HG03196 (cell line): ENCODE data around the gene EPHA10.
"Not testable (repeated sequence)": the region's sequence is repeated elsewhere in the genome, so short reads cannot be mapped to it uniquely, and the experiment has no call there.

Source experiments
- ATAC-seq: cut with Tn5 transposase; IDR thresholded peaks from one replicate; pipeline ENCODE4 v1.9.1; 2021; ENCODE audit not compliant: unreplicated experiment

EPHA10 gene

DNA sequence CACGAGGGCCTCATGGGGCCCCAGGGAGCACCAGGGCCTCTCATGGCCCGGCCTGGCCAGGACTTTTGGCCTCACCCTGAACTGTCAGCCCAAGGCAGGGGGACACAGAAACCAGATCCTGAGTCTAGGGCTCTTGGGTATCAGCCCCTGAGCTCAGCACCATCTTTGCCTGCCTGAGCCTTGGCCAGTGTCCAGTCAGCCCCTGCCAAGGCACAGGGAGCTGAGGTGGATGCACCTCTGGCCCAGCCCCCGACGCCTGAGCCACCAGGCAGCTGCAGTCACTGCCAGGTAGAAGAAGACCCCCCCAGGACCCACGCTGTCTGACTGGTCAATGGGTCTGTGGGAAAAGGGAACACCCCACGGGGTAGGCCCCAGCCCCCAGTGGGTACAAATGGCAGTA, 47.3 kb downstream of the EPHA10 start:
- ATAC-seq, result no peak

- ATAC-seq, result no peak
These were observed 48.6 kb downstream of the EPHA10 start for GRCh38 chr1:37716321-37716720.

- no peak for ATAC-seq
These were observed 50.2 kb downstream of the EPHA10 start for GRCh38 chr1:37714689-37715088.

GRCh38 chr1:37714226-37714625, 50.7 kb downstream of the EPHA10 start:
- no peak for ATAC-seq

DNA sequence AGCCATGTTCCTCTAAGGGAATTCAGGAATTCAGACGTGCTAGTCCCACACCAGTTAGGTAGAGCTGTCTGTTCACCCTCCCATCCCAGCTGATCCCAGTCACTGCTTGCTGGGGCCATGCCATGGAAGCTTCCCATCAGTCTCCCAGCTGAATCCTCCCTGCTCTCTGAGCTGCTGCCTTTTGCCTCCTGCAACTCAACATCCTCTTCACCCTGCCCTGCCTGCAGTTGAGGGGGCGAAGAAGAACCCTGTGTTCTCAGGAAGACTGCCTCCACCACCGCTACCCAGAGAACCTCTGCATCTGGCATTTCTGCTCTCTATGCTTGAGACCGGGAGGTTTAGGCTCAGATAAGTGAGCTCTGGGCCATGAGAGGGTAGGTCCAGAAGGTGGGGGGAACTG, 56.4 kb downstream of the EPHA10 start:
- no peak for ATAC-seq

- ATAC-seq, result no peak
These were observed 59.5 kb downstream of the EPHA10 start for GRCh38 chr1:37705399-37705798.

- no peak for ATAC-seq
These were observed 60.0 kb downstream of the EPHA10 start for GRCh38 chr1:37704966-37705365.

DNA sequence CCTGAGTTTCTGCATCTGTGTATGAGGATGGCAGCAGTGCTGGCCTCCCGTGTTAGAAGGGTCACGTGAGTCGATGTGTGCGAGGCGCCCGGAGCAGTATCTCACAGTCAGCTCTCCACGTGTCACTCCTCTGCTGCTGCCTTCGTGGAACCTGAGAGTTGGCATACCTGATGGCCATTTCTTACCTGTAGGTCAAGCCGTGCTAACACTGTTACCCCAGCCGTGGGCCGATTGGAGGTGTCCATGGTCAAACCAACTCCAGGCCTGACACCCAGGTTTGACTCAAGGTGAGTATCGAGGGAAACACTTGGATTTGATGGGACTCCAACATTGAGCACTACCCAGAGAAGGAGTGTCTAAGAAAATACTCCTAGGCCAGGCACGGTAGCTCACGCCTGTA, 61.9 kb downstream of the EPHA10 start:
- no peak for ATAC-seq

DNA sequence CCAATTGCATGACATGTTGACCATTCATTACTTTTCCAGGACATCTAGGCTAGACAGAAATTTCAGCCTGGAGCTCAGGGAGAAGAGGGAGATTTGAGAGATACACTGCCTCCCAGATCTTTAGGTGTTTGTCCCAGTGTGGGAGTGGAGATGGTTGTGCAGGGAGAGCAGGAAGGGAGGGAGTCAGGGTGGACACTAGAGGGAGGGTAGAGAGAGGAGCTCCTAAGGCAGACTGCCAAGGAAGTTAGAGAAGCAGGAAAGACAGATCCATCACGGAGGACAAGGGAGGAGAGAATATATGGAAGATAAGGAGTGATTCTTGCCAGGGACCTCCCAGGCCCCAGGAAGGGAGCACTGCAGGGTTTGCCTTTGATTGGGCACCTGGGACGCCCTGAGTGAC, 63.9 kb downstream of the EPHA10 start:
- no peak for ATAC-seq

DNA sequence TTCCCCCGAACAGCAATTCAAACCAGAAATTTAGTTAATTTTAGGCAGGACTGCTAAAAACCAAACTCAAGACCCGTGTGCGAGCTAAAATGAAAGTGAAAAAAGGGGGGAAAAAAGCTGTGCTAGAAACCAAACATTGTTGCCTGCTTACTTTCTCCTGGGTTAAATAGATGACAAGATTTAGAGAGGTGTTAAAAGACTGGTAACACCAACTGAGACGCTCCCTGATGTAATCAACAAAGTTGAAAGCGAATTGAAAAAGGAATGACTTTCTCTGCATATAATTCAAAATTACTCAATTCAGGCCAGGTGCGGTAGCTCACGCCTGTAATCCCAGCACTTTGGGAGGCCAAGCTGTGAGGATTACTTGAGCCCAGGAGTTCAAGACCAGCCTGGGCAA, 65.8 kb downstream of the EPHA10 start:
- ATAC-seq, result no peak

DNA sequence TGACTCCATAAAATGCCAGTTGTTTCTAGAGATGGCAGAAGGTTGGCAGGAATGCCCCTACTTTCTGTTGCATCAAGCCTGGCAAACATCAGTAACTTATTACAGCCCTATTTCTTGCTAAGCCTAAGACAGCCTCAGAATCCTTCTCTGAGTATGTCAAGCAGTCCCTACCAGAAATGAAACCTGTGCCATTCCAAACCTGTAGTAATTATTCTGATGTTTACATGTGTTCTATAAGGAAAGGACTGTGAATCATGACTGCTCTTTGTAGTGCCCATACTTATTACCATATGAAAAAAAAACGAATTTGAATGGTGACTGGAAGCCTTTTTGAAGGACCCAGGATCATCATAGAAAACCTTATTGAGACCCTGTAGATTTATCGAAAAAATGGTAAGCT, 67.2 kb downstream of the EPHA10 start:
- no peak for ATAC-seq

- ATAC-seq, result no peak
These were observed 67.8 kb downstream of the EPHA10 start for GRCh38 chr1:37697090-37697489.

DNA sequence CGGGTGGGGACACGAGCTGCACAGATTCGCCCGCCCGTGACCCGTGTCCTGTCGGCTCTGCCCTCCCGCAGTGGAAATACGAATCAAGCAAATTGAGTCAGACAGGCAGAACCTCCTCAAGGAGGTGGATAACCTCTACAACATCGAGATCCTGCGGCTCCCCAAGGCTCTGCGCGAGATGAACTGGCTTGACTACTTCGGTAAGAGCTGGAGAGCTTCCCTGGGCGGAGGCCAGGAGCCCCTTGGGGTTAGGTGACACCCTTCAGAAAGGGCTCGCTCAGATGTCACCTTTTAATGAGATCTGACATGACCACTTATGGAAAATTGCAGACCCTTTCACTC, 72.1 kb downstream of the EPHA10 start:
- ATAC-seq, result no peak

DNA sequence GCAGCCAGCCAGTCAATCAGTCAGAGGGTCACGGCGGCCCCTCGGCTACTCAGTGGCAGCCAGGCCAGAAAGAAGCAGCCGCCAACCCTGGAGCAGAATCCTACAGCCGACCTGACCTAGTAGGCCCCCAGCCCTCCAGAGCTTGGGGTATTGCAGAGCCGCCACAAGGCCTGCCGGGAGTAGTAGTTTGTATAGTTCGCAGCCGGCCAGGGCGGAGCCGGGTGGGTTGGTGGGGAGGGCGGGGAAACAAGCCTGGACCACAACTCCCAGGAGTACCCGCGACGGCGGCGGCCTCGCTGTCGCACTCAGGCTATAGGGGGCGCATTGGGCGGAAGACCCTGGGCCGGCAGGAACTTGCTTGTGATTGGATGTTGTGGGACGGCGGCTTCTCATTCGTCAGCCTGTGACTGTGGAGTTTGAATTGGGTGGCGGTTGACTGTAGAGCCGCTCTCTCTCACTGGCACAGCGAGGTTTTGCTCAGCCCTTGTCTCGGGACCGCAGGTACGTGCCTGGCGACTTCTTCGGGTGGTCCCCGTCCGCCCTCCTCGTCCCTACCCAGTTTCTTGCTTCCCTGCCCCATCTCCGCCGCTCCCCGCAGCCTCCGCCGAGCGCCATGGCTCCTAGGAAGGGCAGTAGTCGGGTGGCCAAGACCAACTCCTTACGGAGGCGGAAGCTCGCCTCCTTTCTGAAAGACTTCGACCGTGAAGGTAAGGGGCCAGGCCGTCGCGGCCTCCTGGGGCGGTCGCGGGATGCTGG, 72.7 kb downstream of the EPHA10 start, which contains the start of gene CDCA8:
Gene CDCA8, plus strand, starts transcription at position 439 of the 756 bp plus-strand sequence. Its CDS starts 175 bp downstream, at position 614.
- peak; percentile 70 for ATAC-seq

DNA sequence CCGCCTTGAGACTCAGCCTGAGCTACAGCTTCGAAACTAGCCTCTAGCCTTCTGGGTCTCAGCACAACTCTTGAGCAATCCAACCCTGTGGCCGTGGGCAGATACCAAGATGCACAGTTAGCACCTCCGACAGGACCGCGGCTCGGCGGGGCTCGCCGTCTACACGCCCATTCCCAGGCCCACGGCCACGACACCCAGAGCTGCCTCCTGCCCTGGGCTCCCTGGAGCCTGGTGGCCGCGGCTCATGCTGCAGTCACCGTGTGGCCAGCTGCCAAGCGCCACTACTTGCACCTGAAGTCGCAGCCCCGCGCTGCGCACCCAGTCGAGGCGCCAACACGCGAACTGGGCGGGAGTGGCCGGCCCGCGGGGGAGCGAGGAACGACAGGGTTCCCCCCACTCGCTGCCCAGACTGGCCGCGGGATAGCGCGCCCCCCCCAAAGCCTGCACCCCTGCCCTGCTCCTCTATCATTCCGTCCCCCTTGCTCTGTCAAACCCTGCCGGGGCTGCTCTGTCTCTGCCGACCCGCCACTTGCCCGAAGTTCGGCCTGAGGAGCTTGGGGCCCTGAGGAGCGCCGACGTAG, 73.3 kb downstream of the EPHA10 start:
- ATAC-seq, result no peak

DNA sequence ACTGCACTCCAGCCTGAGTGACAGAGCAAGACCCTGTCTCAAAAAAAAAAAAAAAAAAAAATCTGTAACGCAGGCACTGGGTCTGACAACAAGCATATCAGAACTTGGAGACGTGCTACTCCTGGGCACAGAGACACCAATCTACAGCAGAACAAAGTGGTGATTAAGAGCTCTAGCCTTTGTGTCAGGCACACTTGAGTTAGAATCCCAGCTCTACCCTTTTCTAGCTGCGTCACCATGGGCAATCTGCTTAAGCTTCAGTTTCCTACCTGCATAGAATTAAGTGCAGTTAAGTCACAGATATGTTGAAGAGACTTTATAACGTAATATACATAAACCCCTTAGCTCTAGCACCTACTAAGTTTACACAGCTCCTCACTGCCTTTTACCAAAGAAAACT, 76.0 kb downstream of the EPHA10 start:
- no peak for ATAC-seq

DNA sequence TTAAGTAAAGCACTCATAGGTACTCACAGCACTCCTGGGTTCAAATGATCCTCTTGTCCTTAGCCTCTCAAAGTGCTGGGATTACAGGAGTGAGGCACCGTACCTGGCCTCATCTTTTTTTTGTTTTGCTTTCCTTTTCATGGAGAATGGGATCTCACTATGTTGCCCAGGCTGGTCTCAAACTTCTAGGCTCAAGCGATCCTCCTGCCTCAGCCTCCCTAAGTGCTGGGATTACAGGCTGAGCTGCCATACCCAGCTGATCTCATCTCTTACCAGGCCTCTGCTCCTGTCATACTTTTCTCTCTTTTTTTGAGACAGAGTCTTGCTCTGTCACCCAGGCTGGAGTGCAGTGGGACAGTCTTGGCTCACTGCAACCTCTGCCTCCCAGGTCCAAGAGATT, 77.2 kb downstream of the EPHA10 start:
- ATAC-seq, result not testable (repeated sequence)

DNA sequence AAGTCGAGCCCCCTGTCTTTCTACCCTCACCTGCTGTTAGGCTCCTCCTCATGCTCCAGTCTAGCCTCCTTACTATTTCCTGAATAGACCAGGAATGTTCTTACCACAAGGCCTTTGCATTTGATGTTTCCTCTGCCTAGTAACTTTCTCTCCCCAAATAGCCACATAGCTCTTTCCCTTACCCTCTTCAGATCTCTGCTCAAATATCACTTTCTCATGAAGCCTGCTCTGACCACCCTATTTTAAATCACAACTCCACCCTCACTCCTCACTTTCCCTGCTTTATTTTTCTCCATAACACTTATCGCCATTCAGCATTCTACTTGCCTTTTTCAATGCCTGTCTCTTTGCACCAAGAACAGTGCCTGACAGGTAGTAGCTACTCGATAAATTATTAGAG, 79.2 kb downstream of the EPHA10 start:
- ATAC-seq, result no peak

DNA sequence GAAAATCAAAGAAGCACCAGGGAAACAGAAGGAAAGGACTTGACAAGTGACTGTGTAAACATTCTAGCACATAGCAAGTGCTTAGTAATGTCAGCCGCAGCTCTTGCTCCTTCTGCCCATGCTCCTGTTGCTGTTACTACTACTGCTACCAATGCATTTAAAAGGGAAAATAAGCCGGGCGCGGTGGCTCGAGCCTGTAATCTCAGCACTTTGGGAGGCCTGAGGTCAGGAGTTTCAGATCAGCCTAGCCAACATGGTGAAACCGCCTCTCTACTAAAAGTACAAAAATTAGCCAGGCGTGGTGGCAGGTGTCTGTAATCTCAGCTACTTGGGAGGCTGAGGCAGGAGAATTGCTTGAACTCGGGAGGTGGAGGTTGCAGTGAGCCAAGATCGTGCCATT, 80.7 kb downstream of the EPHA10 start:
- ATAC-seq, result not testable (repeated sequence)

- no peak for ATAC-seq
These were observed 82.5 kb downstream of the EPHA10 start for GRCh38 chr1:37682334-37682987.

DNA sequence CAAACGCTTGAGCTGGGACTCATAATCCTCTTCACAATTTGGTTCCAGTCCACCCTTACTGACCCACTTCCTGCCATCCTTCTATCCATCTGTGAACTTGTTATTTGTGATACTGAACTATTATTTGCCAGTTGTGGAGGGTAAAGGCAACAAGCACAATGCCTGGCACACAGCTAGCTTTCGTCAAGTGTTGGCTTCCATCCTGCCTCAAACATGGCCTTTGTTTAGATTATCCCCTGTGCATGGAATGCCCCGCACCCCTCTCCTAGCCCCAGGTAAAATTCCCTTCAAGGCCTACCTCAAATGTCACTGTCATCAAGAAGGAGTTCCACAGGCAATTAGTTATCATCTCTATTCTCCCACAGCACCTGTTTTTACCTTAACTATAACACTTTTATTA, 84.0 kb downstream of the EPHA10 start:
- ATAC-seq, result no peak

GRCh38 chr1:37677808-37678207, 87.1 kb downstream of the EPHA10 start:
- no peak for ATAC-seq

DNA sequence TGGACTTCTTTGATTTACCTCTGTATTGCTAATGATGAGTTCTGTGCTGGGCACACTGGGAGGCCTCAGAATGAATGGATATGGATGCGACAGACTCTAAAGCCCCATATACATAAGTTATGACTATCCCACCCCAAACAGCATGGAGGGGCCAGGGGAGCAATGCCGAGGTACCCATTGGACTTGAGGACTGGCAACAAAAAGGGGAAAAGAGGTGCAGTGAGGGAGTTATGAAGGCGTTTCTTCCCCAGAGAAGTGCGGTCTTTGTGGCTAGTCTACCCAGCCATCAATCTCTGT, 87.8 kb downstream of the EPHA10 start:
- ATAC-seq, result no peak
